ENCODE measurements around the gene OR10J5.
"Not testable (repeated sequence)": the region's sequence is repeated elsewhere in the genome, so short reads cannot be mapped to it uniquely, and the experiment has no call there.

Gene OR10J5

GRCh38 chr1:159535907-159536306 is at the start of gene OR10J5:
OR10J5 (minus strand) TSS chr1:159536007; CDS start chr1:159536007, 0 bp downstream.
- DNase-seq (ENCODE audit: low read depth in 2 of 2, low spot score in 1 of 2), result no peak

GRCh38 chr1:159584536-159584935 is 48.7 kb upstream of the OR10J5 start:
- DNase-seq (ENCODE audit: low read depth in 2 of 2, low spot score in 1 of 2), result no peak

GRCh38 chr1:159581422-159581821 is 45.6 kb upstream of the OR10J5 start:
- DNase-seq (ENCODE audit: low read depth in 2 of 2, low spot score in 1 of 2), result no peak

GRCh38 chr1:159580340-159580739 is 44.5 kb upstream of the OR10J5 start:
- no peak for DNase-seq (ENCODE audit: low read depth in 2 of 2, low spot score in 1 of 2)

- DNase-seq (ENCODE audit: low read depth in 2 of 2, low spot score in 1 of 2), result no peak
Measured at GRCh38 chr1:159577446-159577845, 41.6 kb upstream of the OR10J5 start.

GRCh38 chr1:159562680-159563079 is 26.9 kb upstream of the OR10J5 start:
- no peak for DNase-seq (ENCODE audit: low read depth in 2 of 2, low spot score in 1 of 2)

- no peak for DNase-seq (ENCODE audit: low read depth in 2 of 2, low spot score in 1 of 2)
Measured at GRCh38 chr1:159561497-159561896, 25.7 kb upstream of the OR10J5 start.

GRCh38 chr1:159560599-159560998 is 24.8 kb upstream of the OR10J5 start:
- no peak for DNase-seq (ENCODE audit: low read depth in 2 of 2, low spot score in 1 of 2)

GRCh38 chr1:159556931-159557369 is 21.1 kb upstream of the OR10J5 start:
- no peak for DNase-seq (ENCODE audit: low read depth in 2 of 2, low spot score in 1 of 2)

GRCh38 chr1:159554696-159555095 is 18.9 kb upstream of the OR10J5 start:
- no peak for DNase-seq (ENCODE audit: low read depth in 2 of 2, low spot score in 1 of 2)

- no peak for DNase-seq (ENCODE audit: low read depth in 2 of 2, low spot score in 1 of 2)
Measured at GRCh38 chr1:159554261-159554660, 18.5 kb upstream of the OR10J5 start.

- no peak for DNase-seq (ENCODE audit: low read depth in 2 of 2, low spot score in 1 of 2)
Measured at GRCh38 chr1:159548126-159548525, 12.3 kb upstream of the OR10J5 start.

GRCh38 chr1:159532922-159533321 is 2.9 kb downstream of the OR10J5 start:
- no peak for DNase-seq (ENCODE audit: low read depth in 2 of 2, low spot score in 1 of 2)

GRCh38 chr1:159524792-159525191 is 11.0 kb downstream of the OR10J5 start:
- not testable (repeated sequence) for DNase-seq (ENCODE audit: low read depth in 2 of 2, low spot score in 1 of 2)

GRCh38 chr1:159510229-159510541 is 25.6 kb downstream of the OR10J5 start:
- no peak for DNase-seq (ENCODE audit: low read depth in 2 of 2, low spot score in 1 of 2)

GRCh38 chr1:159509440-159510228 is 26.2 kb downstream of the OR10J5 start:
- DNase-seq (ENCODE audit: low read depth in 2 of 2, low spot score in 1 of 2), result no peak

- no peak for DNase-seq (ENCODE audit: low read depth in 2 of 2, low spot score in 1 of 2)
Measured at GRCh38 chr1:159508951-159509350, 26.9 kb downstream of the OR10J5 start.

GRCh38 chr1:159505676-159506075 is 30.1 kb downstream of the OR10J5 start:
- DNase-seq (ENCODE audit: low read depth in 2 of 2, low spot score in 1 of 2), result no peak

GRCh38 chr1:159501082-159501481 is 34.7 kb downstream of the OR10J5 start:
- DNase-seq (ENCODE audit: low read depth in 2 of 2, low spot score in 1 of 2), result no peak

- not testable (repeated sequence) for DNase-seq (ENCODE audit: low read depth in 2 of 2, low spot score in 1 of 2)
Measured at GRCh38 chr1:159494513-159495210, 41.1 kb downstream of the OR10J5 start.

- DNase-seq (ENCODE audit: low read depth in 2 of 2, low spot score in 1 of 2), result no peak
Measured at GRCh38 chr1:159493354-159493753, 42.5 kb downstream of the OR10J5 start.

- DNase-seq (ENCODE audit: low read depth in 2 of 2, low spot score in 1 of 2), result no peak
Measured at GRCh38 chr1:159492575-159493323, 43.1 kb downstream of the OR10J5 start.
